ENCODE results near the gene ZNF213.
"Not testable (repeated sequence)": the region's sequence is repeated elsewhere in the genome, so short reads cannot be mapped to it uniquely, and the experiment has no call there.

The ZNF213 gene

DNA sequence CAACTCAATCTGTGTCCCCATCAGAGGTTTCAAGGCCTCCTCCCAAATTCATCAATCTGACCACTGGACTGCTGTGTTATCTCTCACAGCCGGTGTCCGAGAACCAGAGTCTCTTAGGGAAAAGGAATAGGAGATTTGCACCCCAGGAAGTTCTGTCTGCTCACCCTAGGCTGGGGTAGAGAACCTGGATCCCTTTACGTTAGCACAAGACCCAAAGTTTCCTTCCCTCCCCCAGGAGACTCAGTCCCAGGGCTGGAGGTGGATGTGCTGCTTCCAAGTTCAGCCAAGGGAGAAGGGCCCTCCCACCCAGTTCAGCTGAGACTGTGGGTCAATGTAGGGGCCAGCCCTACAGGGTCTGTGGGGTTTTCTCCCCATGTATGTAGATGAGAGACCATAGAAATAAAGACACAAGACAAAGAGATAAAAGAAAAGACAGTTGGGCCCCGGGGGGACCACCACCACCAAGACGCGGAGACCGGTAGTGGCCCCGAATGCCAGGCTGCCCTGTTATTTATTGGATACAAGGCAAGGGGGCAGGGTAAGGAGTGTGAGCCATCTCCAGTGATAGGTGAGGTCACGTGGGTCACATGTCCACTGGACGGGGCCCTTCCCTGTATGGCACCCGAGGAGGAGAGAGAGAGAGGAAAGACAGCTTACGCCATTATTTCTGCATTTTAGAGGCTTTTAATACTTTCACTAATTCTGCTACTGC, 30.4 kb downstream of the ZNF213 start:
- in situ Hi-C loops (cut with MboI; ENCODE audit: low sequenced_read_pairs), result no loop called here

DNA sequence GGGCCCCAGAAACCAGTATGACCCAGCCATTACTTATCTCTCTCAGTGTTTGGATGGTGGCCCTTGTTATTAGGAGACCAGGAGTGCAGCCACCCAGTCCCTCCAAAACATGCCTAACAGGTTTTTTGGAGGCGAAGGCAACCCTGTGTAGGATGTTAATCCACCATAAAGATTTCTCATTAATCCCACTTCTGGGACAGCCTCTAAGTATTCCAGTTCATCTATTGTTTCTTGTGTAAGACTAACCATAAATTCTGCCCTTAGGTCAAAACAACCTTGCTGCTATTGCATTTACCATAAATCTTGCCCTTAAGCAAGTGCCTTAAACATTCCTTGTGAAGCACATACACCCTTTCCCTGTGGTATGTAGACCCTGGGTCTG, 31.7 kb downstream of the ZNF213 start:
- in situ Hi-C loops (cut with MboI; ENCODE audit: low sequenced_read_pairs), result no loop called here

DNA sequence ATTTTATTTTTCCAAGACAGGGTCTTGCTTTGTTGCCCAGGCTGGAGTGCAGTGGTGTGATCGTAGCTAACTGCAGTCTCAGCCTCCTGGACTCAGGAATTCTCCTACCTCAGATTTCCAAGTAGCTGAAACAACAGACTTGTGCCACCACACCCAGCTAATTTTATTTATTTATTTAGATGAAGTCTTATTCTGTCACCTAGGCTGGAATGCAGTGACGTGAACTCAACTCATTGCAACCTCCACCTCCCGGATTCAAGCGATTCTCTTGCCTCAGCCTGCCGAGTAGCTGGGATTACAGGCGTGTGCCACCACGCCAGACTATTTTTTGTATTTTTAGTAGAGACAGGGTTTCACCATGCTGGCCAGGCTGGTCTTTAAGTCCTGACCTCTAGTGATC, 33.9 kb downstream of the ZNF213 start:
- in situ Hi-C loops (cut with MboI; ENCODE audit: low sequenced_read_pairs), result not testable (repeated sequence)

DNA sequence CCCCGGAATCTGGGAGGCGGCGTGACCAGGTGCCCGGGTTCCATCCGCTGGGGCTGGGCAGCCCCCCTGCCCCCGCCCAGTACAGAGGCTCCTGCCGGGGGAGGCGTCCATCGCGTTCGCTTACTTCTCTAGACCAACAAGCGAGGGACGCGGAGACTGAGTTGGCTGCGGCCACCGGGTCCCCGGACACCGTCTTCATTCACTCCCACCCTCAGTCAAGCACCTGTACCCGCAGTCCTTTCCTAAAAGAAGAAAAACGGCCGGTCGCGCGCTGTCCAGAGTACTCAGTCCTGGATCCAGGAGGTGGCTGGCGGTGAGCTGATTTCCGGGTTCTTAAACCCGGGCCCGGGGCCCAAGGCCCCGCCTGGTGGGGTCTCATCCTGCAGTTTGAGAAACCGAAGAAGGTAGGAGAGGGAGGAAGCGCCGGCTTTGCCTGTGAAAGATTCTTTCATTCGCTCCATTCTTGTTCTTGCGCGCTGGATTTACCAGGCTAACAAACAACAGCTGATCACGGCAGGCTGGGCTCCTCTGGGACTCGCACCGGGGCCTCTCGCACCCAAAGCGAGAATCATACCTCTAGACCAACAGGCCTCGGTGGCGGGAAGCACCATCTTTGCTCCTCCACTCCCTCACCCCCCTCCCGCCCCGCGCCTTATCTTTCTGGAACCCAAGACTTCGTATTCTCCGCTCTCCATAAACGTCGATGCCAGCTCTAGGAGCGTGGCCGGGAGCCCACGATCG, 35.8 kb downstream of the ZNF213 start:
- in situ Hi-C loops (cut with MboI; ENCODE audit: low sequenced_read_pairs), result no loop called here

DNA sequence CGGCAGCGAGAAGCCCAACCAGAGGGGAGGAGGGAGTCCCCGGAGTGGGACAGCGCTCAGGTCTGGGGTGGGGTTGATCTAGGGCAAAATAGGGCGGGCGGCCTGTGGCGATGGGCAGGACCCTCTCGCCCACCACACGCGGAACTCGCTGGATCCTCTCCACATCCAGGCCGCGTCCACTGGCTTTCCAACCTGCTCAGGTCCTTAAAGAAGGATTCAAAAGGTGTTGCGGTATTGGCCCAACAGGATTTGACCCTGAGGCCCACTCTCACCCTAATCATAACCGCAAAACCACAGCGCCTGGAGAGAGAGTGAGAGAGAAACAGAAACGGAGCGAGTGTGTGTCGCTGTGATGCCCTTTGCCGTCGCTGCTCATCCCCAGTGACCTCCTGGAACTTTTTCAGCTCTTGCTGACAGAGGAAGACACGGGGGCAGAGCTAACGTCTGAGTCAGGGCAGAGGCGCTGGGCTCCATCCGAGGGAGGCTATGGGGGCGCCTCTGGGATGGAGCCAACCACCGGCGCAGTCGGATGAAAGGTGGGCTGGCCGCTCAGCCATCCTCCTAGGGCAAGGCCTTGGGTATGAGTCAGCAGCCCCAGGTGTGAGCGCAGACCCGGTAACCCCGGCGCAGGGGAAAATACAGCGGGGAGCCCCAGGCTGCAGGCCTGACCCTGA, 36.5 kb downstream of the ZNF213 start:
- in situ Hi-C loops (cut with MboI; ENCODE audit: low sequenced_read_pairs), result no loop called here

- in situ Hi-C loops (cut with MboI; ENCODE audit: low sequenced_read_pairs), result no loop called here
Observed at GRCh38 chr16:3171855-3172593, 37.2 kb downstream of the ZNF213 start.

- in situ Hi-C loops (cut with MboI; ENCODE audit: low sequenced_read_pairs), result no loop called here
Observed at GRCh38 chr16:3173892-3174617, 39.2 kb downstream of the ZNF213 start.

DNA sequence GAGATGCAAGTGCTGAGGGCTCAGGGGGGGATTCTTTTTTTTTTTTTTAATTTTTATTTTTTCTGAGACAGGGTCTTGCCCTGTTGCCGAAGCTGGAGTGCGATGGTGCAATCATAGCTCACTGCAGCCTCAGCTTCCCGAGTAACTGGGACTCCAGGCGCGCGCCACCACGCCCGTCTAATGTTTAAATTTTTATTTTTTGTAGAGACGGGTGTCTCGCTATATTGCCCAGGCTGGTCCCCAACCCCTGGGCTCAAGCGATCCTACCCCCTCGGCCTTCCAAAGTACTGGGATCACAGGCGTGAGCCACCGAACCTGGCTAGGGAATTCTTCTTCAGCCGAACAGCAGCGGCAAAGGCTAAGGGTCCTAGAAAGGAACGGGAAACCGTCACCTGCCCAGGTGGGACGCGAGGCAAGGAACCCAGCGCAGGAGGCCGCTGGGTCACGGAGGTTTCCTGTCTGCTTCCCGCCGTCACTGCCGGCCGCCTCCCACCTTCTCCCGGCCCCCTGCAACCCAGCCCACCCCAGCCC, 39.9 kb downstream of the ZNF213 start:
- in situ Hi-C loops (cut with MboI; ENCODE audit: low sequenced_read_pairs), result no loop called here

DNA sequence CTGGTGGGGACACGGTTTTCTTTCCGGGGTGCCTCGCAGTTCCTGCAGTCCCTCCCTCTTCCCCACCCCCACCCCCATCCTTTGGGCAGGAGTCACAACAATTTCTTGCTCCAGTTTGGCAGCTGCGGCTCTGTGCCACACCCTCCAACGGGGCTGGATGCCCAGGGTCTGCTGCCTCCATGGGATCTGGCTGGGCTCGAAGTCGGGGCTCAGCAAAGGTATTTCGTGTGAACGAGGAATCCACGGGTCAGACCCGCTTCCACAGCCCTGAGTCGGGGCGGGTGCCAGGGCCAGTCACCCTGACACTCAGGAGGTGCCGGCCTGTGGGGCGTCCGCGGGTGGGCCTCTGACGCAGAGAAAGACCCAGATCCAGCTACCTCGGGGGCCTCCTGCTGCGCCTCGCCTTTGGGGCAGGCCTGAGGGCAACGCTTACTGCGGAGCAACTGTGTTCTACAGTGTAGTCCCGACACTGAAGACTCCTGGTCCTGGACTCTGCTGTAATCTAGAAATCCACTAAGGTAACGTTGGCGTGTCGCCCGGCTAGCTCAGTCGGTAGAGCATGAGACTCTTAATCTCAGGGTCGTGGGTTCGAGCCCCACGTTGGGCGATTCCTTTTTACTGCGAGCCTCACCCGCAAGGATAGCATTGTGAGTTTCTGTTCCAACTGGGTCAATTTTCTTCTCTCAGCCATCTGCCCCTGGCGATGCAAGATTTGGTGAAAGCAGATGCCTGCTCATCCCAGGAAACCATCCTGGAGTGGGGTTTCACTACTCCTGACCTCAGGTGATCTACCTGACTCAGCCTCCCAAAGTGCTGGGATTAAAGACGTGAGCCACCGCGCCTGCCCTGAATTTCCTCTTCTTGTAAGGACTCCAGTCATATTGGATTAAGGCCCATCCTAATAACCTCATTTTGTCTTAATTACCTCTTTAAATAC, 40.6 kb downstream of the ZNF213 start:
- in situ Hi-C loops (cut with MboI; ENCODE audit: low sequenced_read_pairs), result no loop called here

DNA sequence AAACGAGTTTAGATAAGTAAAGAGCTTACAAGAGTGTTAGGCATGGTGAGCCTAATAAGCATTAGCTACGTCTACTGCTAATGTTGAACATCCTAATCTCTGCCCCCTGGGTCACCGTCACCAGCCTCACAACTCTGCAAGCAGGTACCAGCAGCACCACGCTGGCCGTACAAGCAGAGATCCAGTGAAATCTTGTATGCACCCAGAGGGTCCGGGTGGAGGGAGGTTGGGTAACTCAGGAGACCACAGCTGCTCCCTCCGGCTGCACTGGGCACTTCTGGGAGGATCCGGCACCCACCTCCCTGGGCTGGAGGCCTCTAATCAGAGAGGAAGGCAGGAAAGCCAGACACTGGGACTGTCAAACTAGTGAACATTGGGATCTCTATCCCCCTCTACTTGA, 44.8 kb downstream of the ZNF213 start:
- in situ Hi-C loops (cut with MboI; ENCODE audit: low sequenced_read_pairs), result no loop called here

- in situ Hi-C loops (cut with MboI; ENCODE audit: low sequenced_read_pairs), result no loop called here
Observed at GRCh38 chr16:3180445-3180878, 45.6 kb downstream of the ZNF213 start.

GRCh38 chr16:3182293-3182607, 47.4 kb downstream of the ZNF213 start:
- in situ Hi-C loops (cut with MboI; ENCODE audit: low sequenced_read_pairs), result not testable (repeated sequence)

DNA sequence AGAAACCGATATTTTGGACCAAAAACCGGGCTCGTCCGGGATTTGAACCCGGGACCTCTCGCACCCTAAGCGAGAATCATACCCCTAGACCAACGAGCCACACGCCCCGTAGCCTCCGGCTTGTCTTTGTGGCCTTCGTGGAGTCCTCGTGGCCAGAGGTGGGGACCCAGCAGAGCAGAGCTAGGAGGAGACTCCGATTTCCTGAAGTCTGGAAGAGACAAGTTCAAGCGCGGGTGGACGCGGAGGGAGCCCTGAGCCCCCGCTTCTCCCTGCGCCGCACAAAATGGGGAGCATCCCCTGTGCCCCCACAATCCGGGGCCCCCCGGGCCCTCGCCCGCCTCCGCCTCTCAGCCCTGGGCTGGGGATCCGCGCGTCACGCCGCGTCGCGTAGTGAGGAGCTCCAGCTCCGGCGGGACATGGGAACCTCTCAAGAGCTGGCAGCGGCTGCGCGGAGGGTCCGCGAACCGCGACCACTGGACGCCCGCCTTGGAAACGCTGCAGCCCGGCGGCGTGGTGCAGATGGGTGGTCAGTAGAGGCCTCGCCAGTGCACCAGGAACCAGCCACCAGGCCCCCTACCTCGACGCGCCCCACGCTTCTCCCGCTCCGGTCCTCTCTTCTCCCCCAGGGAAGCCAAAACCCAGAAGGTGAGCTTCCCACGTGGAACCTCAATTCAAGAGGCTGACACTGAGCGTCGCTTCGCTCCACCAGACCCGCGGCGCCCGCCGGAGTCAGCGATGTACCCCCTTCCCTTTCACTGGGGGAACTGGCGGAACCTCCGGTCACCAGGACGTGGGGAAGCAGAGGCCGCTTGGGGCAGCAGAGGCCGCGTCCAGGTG, 48.0 kb downstream of the ZNF213 start:
- in situ Hi-C loops (cut with MboI; ENCODE audit: low sequenced_read_pairs), result no loop called here

DNA sequence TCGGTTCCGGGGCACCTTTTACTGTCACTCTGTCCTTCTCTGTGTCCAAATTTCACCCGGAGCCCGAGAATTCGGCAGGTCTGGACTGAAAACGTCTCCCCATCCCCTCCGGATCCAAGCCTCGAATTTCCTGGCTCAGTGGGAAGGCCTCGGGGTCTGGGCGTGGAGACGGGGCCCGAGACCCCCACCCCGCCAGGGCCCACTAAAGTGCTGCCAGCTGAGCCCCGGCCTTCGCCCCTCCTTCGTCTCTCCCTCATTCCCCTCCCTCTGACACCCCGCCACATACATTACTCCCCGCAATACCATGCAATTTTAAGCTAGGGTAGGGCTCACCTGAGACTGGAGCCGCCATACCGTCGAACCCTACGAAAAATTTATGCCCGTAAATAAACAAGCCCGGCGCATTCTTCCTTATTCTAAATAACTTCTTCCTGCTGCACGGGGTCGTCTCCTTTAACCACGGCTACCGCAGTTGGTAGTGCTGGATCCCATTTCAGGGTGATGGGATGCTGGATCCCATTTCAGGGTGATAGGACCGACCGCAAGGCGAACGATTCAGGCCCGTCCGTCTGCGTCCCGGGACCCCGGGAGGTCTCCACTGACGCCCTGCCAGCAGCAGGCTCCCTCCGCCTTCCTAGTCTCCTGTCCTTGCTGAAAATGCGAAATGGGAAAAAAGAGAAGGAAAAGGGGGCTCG, 48.8 kb downstream of the ZNF213 start:
- in situ Hi-C loops (cut with MboI; ENCODE audit: low sequenced_read_pairs), result no loop called here

- in situ Hi-C loops (cut with MboI; ENCODE audit: low sequenced_read_pairs), result no loop called here
Observed at GRCh38 chr16:3186946-3187690, 52.3 kb downstream of the ZNF213 start.

DNA sequence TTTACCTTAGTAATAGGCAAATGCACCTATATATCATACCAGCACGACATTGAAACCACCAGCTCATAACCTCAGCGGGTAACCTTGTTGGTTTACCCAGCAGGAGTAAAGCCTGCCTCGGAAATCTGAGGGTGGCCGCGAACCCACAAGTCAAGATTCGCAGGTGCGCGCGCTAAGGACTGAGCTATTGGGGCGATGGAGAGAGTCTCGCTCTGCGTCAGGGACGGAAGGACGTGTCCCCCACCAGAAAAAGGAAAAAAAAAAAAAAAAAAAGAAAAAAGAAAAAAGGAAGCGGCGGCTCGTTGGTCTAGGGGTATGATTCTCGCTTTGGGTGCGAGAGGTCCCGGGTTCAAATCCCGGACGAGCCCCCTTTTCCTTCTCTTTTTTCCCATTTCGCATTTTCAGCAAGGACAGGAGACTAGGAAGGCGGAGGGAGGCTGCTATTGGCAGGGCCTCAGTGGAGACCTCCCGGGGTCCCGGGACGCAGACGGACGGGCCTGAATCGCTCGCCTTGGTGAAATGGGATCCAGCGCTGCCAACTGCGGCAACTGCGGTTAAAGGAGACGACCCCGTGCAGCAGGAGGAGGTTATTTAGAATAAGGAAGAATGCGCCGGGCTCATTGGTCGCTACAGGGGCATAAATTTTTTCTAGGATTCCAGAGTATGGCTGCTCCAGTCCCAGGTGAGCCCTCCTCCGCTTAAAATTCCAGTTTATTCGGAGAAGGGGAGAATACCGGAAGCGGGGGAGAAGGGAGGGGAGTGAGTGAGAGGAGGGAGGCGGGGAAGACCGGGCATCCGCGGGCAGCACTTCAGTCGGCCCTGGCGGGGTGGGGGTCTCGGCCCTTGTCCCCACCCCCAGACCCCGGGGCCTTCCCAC, 53.2 kb downstream of the ZNF213 start, which contains the start of gene OR1F1:
OR1F1 (plus strand) TSS at position 407 of the 877 bp plus-strand sequence.
- in situ Hi-C loops (cut with MboI; ENCODE audit: low sequenced_read_pairs), result no loop called here

DNA sequence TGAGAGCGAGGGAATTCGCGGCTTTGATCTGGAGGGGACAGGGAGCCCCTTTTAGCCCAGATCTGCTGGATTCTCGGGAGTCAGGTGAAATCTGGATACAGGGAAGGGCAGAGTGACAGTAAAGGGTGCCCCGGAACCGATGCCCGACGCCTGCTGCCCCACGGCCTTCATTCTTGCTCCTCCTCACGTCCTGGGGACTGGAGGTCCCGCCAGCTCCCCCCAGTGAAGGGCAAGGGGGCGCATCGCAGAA, 53.8 kb downstream of the ZNF213 start:
- in situ Hi-C loops (cut with MboI; ENCODE audit: low sequenced_read_pairs), result no loop called here

Data from HL-60/S4 treated with phorbol 12-myristate 13-acetate at 8.2 ng/mL for 4 days and 3 days (cell line).